A549 (cell line): ENCODE results near the gene PLCL1. TPM values are rescaled to one million over a fixed set of nuclear protein-coding genes. Genes with fewer than 3 reads are reported as not detected.

Source experiments
- ATAC-seq, 2 experiments: fragments of 200-7000 bp in 1 of 2; fragments of >200 bp in 1 of 2; cut with Nextera tagmentation in 1 of 2; cut with Tn5 transposase in 1 of 2; 3 replicates each; pipeline versions ENCODE4 v1.8.0 to v1.9.1; 2018 to 2020; ENCODE audit warnings: mild to moderate bottlenecking in 1 of 2, moderate library complexity in 1 of 2
- CTCF ChIA-PET: fragments of 300-600 bp; sonication (Branson Sonifier 250); formaldehyde crosslinking; extraction: SDS; loops from one replicate; lab custom pipeline; 2021; ENCODE audit warnings: antibody characterized with exemption, inconsistent platforms; lab: Yijun Ruan, JAX
- POLR2A ChIA-PET: fragments of 350-600 bp; formaldehyde crosslinking; extraction: SDS; loops from one replicate; lab custom pipeline; 2021; ENCODE audit warnings: antibody characterized with exemption, inconsistent platforms; lab: Yijun Ruan, JAX
- DNase-seq, 2 experiments: peaks; one replicate each; pipeline versions ENCODE4 v3.0.0 to v3.0.0-alpha.2; 2011 to 2016; ENCODE audit warnings: low read depth in 1 of 2, low spot score in 1 of 2
- FAIRE-seq: peaks from 2 replicates; lab custom pipeline; 2011; peaks lifted over from hg19 to GRCh38; lab: Jason Lieb, UNC
- H3K27ac ChIP-seq, 2 experiments: fragments of >200 bp; sonication (Bioruptor Twin); formaldehyde crosslinking; 3 replicates each; pipeline ENCODE4 v1.5.1; 2016 to 2017
- H3K4me1 ChIP-seq: fragments of >200 bp; sonication (Bioruptor Twin); formaldehyde crosslinking; 3 replicates; pipeline ENCODE4 v1.6.1; 2016
- H3K4me2 ChIP-seq: fragments of >200 bp; sonication (Bioruptor Twin); formaldehyde crosslinking; 3 replicates; pipeline ENCODE4 v1.6.1; 2016
- H3K4me3 ChIP-seq: fragments of >200 bp; sonication (Bioruptor Twin); formaldehyde crosslinking; 3 replicates; pipeline ENCODE4 v1.5.1; 2016
- H3K9me3 ChIP-seq: fragments of >200 bp; sonication (Bioruptor Twin); formaldehyde crosslinking; 3 replicates; pipeline ENCODE4 v1.6.1; 2016
- CBX8 ChIP-seq: fragments of 200-600 bp; sonication (generic); IDR thresholded peaks from 2 replicates; pipeline ENCODE4 v1.6.1; 2016
- CEBPB ChIP-seq, 2 experiments: fragments of >200 bp in 1 of 2; sonication (Bioruptor Twin) in 1 of 2; formaldehyde crosslinking in 1 of 2; IDR thresholded peaks; 2 replicates each; pipeline ENCODE4 v1.6.1; 2012 to 2016
- EP300 ChIP-seq, 2 experiments: fragments of >200 bp; sonication (Bioruptor Twin); formaldehyde crosslinking; IDR thresholded peaks; 2 replicates in 1 of 2; 3 replicates in 1 of 2; pipeline ENCODE4 v1.6.1; 2016 to 2017
- ESRRA ChIP-seq: fragments of 150-350 bp; IDR thresholded peaks from 2 replicates; pipeline ENCODE4 v1.6.1; 2014; ENCODE audit warnings: mild to moderate bottlenecking, low read length, borderline replicate concordance
- FOSB ChIP-seq: fragments of 250-450 bp; sonication (Bioruptor Pico); IDR thresholded peaks from 2 replicates; pipeline ENCODE4 v1.5.0; 2020; ENCODE audit warnings: mild to moderate bottlenecking, moderate library complexity
- FOSL2 ChIP-seq, 2 experiments: fragments of 450-650 bp in 1 of 2; fragments of >200 bp in 1 of 2; sonication (Bioruptor Twin) in 1 of 2; formaldehyde crosslinking; IDR thresholded peaks; 2 replicates each; pipeline versions ENCODE4 v1.5.0 to v1.6.1; 2016 to 2020; ENCODE audit warnings: mild to moderate bottlenecking in 1 of 2, moderate library complexity in 1 of 2
- FOXS1 ChIP-seq: fragments of 250-450 bp; sonication (Bioruptor Pico); IDR thresholded peaks from 2 replicates; pipeline ENCODE4 v1.5.0; 2020; ENCODE audit warnings: mild to moderate bottlenecking, moderate library complexity
- GATA3 ChIP-seq: IDR thresholded peaks from 2 replicates; pipeline ENCODE4 v1.6.1; 2012; ENCODE audit warnings: borderline replicate concordance
- HOXA7 ChIP-seq: fragments of 250-450 bp; sonication (Bioruptor Pico); IDR thresholded peaks from 2 replicates; pipeline ENCODE4 v1.5.0; 2020; ENCODE audit warnings: mild to moderate bottlenecking, moderate library complexity
- HOXB13 ChIP-seq: fragments of 250-450 bp; sonication (Bioruptor Pico); IDR thresholded peaks from 2 replicates; pipeline ENCODE4 v1.5.0; 2020; ENCODE audit warnings: low read depth, mild to moderate bottlenecking, moderate library complexity
- KDM1A ChIP-seq: fragments of 200-600 bp; sonication (generic); IDR thresholded peaks from 2 replicates; pipeline ENCODE4 v1.6.1; 2016; ENCODE audit warnings: low read depth, mild to moderate bottlenecking
- KDM5A ChIP-seq: fragments of 200-600 bp; sonication (generic); IDR thresholded peaks from 2 replicates; pipeline ENCODE4 v1.6.1; 2016; ENCODE audit warnings: antibody characterized with exemption, mild to moderate bottlenecking
- MYC ChIP-seq: IDR thresholded peaks from 2 replicates; pipeline ENCODE4 v1.6.1; 2012; ENCODE audit warnings: mild to moderate bottlenecking, inconsistent platforms, low read length, improper control_type of control experiment, borderline replicate concordance
- NFE2L2 ChIP-seq: fragments of 150-350 bp; conservative IDR thresholded peaks from 2 replicates; pipeline ENCODE4 v1.6.1; 2014; ENCODE audit warnings: low read length
- NPAS2 ChIP-seq: fragments of 250-450 bp; sonication (Bioruptor Pico); IDR thresholded peaks from 2 replicates; pipeline ENCODE4 v1.8.0; 2022; ENCODE audit warnings: mild to moderate bottlenecking, moderate library complexity, borderline replicate concordance
- NR3C1 ChIP-seq: fragments of >200 bp; sonication (Bioruptor Twin); formaldehyde crosslinking; IDR thresholded peaks from 3 replicates; pipeline ENCODE4 v1.6.1; 2017
- RFX5 ChIP-seq: fragments of 450-650 bp; IDR thresholded peaks from 2 replicates; pipeline ENCODE4 v1.7.1; 2014; ENCODE audit warnings: antibody characterized with exemption, mild to moderate bottlenecking, moderate library complexity
- SMC3 ChIP-seq: fragments of >200 bp; sonication (Bioruptor Twin); formaldehyde crosslinking; IDR thresholded peaks from 3 replicates; pipeline ENCODE4 v1.6.1; 2018; ENCODE audit warnings: inconsistent platforms
- SREBF2 ChIP-seq: fragments of 450-650 bp; IDR thresholded peaks from 2 replicates; pipeline ENCODE4 v1.6.1; 2014; ENCODE audit warnings: mild to moderate bottlenecking, moderate library complexity
- ZSCAN20 ChIP-seq: fragments of 250-450 bp; sonication (Bioruptor Pico); IDR thresholded peaks from 2 replicates; pipeline ENCODE4 v1.8.0; 2022; ENCODE audit warnings: mild to moderate bottlenecking, moderate library complexity
- WGBS: methylation state at CpG from one replicate; pipeline ENCODE4 v1.1.6; 2017; ENCODE audit errors: missing lambda C conversion rate; 5-methylcytosine and 5-hydroxymethylcytosine counted together
- polyA plus RNA-seq, 4 experiments: library from polyadenylated mRNA; depleted of rRNA in 3 of 4; stranded (reverse); fragments of >200 nt; fragmentation: RNase III in 1 of 4; extraction: RNeasy Plus Mini Kit Qiagen cat#74134 plus additional on column Dnase treatment in 1 of 4; gene quantifications; 2 replicates in 3 of 4; 3 replicates in 1 of 4; pipeline ENCODE4 v1.2.3, GENCODE V29; 2011 to 2017
- TF ChIP-seq, protein P1 (sequence below): fragments of >200 bp; sonication (Bioruptor Twin); formaldehyde crosslinking; IDR thresholded peaks from 3 replicates; pipeline ENCODE4 v1.6.1; 2016
- TF ChIP-seq, protein P2 (sequence below): IDR thresholded peaks from 2 replicates; pipeline ENCODE4 v1.6.1; 2012
- TF ChIP-seq, protein P3 (sequence below): fragments of 250-450 bp; sonication (Bioruptor Pico); IDR thresholded peaks from 2 replicates; pipeline ENCODE4 v1.5.0; 2020; ENCODE audit warnings: low read depth, mild to moderate bottlenecking, moderate library complexity
- TF ChIP-seq, protein P4 (sequence below): fragments of 250-450 bp; sonication (Bioruptor Pico); IDR thresholded peaks from 2 replicates; pipeline ENCODE4 v1.5.0; 2021; ENCODE audit warnings: mild to moderate bottlenecking, moderate library complexity, borderline replicate concordance
- TF ChIP-seq, protein P5 (sequence below): fragments of >200 bp; sonication (Bioruptor Twin); formaldehyde crosslinking; IDR thresholded peaks from 2 replicates; pipeline ENCODE4 v1.6.1; 2016

The PLCL1 gene
- polyA plus RNA-seq, 2 of the 4 experiments (the other 2 are of a cell fraction), result 0.03 TPM

DNA sequence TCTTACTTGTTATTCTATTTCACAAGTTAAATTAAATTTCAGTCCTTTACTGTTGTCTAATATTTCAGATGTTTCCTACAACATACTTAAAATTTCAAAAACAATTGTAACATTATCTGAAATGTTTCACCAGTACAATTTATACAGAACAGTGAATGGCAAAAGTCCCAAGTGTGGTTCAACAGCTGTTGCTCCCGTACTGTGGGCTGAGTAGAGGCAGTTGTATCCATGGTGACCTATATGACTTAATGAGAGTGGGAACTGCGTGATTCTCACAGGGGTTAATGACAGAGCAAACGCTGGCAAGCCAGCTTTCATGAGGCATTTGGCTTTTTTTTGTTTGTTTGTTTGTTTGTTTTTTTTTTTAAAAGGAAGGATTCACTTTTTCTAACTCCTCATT is 5.3 kb upstream of the PLCL1 start:
- no peaks in the 10 kb centered on the region for H3K9me3 ChIP-seq
- DNase-seq, result no peak
- H3K4me3 ChIP-seq, result no peak overlapping the region
- ATAC-seq, result no peak
- 0 out of 3 replicates have a peak, but pooled peaks cover 3% of the 10 kb centered on the region for H3K4me1 ChIP-seq
- FAIRE-seq, result no peak
- POLR2A ChIA-PET, result no interaction called here
- TF ChIP-seq HOXA7, result no peak
- no peak for TF ChIP-seq KDM1A
- no peak for TF ChIP-seq FOSB
- no peak for TF ChIP-seq FOXS1 (CRISPR knock-in tag)
- no peak for TF ChIP-seq NFE2L2
- no peak for TF ChIP-seq KDM5A
- no peak for TF ChIP-seq FOSL2 (IDR thresholded peaks at IDR 0.05)
- no peak for TF ChIP-seq FOSL2 (CRISPR knock-in tag; IDR thresholded peaks at IDR 0.05)
- no peak for TF ChIP-seq RFX5
- no peak for TF ChIP-seq EP300 (IDR thresholded peaks at IDR 0.05)
- no peak for TF ChIP-seq GATA3
- no peak for TF ChIP-seq CBX8
- TF ChIP-seq, protein P1, sequence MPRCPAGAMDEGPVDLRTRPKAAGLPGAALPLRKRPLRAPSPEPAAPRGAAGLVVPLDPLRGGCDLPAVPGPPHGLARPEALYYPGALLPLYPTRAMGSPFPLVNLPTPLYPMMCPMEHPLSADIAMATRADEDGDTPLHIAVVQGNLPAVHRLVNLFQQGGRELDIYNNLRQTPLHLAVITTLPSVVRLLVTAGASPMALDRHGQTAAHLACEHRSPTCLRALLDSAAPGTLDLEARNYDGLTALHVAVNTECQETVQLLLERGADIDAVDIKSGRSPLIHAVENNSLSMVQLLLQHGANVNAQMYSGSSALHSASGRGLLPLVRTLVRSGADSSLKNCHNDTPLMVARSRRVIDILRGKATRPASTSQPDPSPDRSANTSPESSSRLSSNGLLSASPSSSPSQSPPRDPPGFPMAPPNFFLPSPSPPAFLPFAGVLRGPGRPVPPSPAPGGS, result no peak
- no peak for TF ChIP-seq ESRRA
- CTCF ChIA-PET, result interaction anchor here (0.6 kb wide), 1 partner anchor 12 kb away, joined by 3 read pairs; no protein-coding TSS in a partner anchor
- no peak overlapping the region for H3K27ac ChIP-seq
- 26% methylated on average over 3 of the region's 3 CpGs for WGBS
- H3K4me2 ChIP-seq, result no peak overlapping the region

DNA sequence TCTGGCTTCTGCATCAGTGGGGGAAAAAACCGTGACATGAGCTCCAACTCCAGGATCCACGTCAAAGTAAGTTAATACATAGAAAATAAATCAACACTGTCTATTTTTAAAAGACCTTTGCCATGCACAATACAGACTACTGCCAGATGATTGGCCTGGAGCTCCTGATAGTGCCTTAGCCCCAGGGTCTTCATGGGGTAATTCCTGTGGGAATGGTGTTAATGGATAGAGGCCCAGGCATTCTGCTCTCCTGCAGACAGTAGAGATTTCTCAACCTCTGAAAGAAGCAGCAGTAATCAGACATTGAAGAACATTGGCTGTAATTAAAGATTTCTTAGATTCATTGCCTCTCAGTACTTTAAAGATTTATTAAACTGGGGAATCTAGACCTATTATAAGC is 4.3 kb upstream of the PLCL1 start:
- CTCF ChIA-PET, result no interaction called here
- 32% methylated on average over 2 of the region's 2 CpGs for WGBS
- Histone ChIP-seq H3K9me3 (no peaks in the 10 kb centered on the region), H3K4me3 (no peak overlapping the region), H3K4me1 (0 out of 3 replicates have a peak, but pooled peaks cover 5% of the 10 kb centered on the region), H3K4me2 (no peak overlapping the region), H3K27ac (no peak overlapping the region)
- ATAC-seq, result no peak
- POLR2A ChIA-PET, result no interaction called here
- TF ChIP-seq NR3C1, result no peak
- FAIRE-seq, result no peak
- DNase-seq, result no peak

DNA sequence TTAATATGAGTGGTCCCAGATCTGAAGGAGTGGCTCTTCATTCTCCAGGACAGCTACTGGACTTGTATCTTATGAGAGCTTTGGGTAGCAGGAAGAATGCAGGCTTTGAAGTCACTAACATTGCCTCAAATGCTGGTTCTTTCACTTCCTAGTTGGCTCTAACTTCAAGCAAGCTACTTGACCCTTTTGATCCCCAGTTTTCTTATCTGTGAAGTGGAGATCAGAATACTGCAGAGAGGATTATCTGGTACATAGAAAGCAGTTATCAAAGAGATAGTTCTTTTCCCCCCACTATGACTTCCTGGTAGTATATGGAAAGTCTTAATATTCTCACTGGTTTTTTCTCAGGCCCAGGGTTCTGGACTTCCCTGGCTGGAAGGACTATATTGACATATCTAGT is 3.4 kb upstream of the PLCL1 start:
- DNase-seq (no peak), FAIRE-seq (no peak), ATAC-seq (no peak)
- no peak overlapping the region for H3K4me2 ChIP-seq
- no peak overlapping the region for H3K4me3 ChIP-seq
- no peak for TF ChIP-seq ZSCAN20 (CRISPR knock-in tag)
- no peak for TF ChIP-seq NFE2L2
- no peak for TF ChIP-seq MYC
- no peak for TF ChIP-seq SMC3
- TF ChIP-seq, protein P2, sequence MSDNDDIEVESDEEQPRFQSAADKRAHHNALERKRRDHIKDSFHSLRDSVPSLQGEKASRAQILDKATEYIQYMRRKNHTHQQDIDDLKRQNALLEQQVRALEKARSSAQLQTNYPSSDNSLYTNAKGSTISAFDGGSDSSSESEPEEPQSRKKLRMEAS, result no peak
- TF ChIP-seq, protein P3, sequence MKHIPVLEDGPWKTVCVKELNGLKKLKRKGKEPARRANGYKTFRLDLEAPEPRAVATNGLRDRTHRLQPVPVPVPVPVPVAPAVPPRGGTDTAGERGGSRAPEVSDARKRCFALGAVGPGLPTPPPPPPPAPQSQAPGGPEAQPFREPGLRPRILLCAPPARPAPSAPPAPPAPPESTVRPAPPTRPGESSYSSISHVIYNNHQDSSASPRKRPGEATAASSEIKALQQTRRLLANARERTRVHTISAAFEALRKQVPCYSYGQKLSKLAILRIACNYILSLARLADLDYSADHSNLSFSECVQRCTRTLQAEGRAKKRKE (CRISPR knock-in tag), result no peak
- no peak for TF ChIP-seq SREBF2
- no peak for TF ChIP-seq NPAS2 (CRISPR knock-in tag)
- TF ChIP-seq, protein P4, sequence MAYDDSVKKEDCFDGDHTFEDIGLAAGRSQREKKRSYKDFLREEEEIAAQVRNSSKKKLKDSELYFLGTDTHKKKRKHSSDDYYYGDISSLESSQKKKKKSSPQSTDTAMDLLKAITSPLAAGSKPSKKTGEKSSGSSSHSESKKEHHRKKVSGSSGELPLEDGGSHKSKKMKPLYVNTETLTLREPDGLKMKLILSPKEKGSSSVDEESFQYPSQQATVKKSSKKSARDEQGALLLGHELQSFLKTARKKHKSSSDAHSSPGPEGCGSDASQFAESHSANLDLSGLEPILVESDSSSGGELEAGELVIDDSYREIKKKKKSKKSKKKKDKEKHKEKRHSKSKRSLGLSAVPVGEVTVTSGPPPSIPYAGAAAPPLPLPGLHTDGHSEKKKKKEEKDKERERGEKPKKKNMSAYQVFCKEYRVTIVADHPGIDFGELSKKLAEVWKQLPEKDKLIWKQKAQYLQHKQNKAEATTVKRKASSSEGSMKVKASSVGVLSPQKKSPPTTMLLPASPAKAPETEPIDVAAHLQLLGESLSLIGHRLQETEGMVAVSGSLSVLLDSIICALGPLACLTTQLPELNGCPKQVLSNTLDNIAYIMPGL, result no peak
- TF ChIP-seq HOXA7, result no peak
- TF ChIP-seq, protein P5, sequence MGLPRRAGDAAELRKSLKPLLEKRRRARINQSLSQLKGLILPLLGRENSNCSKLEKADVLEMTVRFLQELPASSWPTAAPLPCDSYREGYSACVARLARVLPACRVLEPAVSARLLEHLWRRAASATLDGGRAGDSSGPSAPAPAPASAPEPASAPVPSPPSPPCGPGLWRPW, result no peak
- no peak for TF ChIP-seq HOXB13
- TF ChIP-seq NR3C1, result no peak
- TF ChIP-seq EP300 (IDR thresholded peaks at IDR 0.05), result no peak
- no peak for TF ChIP-seq CEBPB (IDR thresholded peaks at IDR 0.05)
- CTCF ChIA-PET, result interaction anchor here (0.7 to 2.1 kb wide), 3 partner anchors 13 to 496 kb away, joined by 3 to 11 read pairs (median 6); no protein-coding TSS in a partner anchor
- POLR2A ChIA-PET, result no interaction called here
- 0 out of 3 replicates have a peak, but pooled peaks cover 8% of the 10 kb centered on the region for H3K4me1 ChIP-seq
- H3K27ac ChIP-seq, result no peak overlapping the region
- no peaks in the 10 kb centered on the region for H3K9me3 ChIP-seq
